Colonic mucosa (tissue), 4 donors: Measurements from ENCODE around the gene GYS1. TPM values are rescaled to one million over a fixed set of nuclear protein-coding genes. Genes with fewer than 3 reads are reported as not detected.

ENCODE experiments used
- DNase-seq: peaks from one replicate; pipeline ENCODE4 v3.0.0-alpha.2; 2020
- H3K27ac ChIP-seq: fragments of 200-600 bp; one replicate; pipeline ENCODE4 v1.8.0; 2021
- H3K27me3 ChIP-seq: fragments of 200-600 bp; one replicate; pipeline ENCODE4 v1.8.0; 2021
- H3K36me3 ChIP-seq: fragments of 200-600 bp; one replicate; pipeline ENCODE4 v1.8.0; 2021
- H3K4me1 ChIP-seq: fragments of 200-600 bp; one replicate; pipeline ENCODE4 v1.8.0; 2021; ENCODE audit warnings: mild to moderate bottlenecking
- H3K4me3 ChIP-seq: fragments of 200-600 bp; one replicate; pipeline ENCODE4 v1.8.0; 2021
- H3K9ac ChIP-seq, 2 donors: one replicate each; pipeline ENCODE4 v1.7.0; 2013; ENCODE audit warnings: control low read depth in 2 of 2, low read depth in 2 of 2, low read length in 2 of 2
- H3K9me3 ChIP-seq: fragments of 200-600 bp; one replicate; pipeline ENCODE4 v1.8.0; 2021
- intact Hi-C: fragments of 100-400 bp; cut with DNase I; formaldehyde crosslinking; loops from one replicate; pipeline ENCODE4 v1.14.1; 2022
- total RNA-seq, 2 donors: library from RNA; stranded (reverse); fragmentation: NEBNext Ultra II Directional in 1 of 2; extraction: Animal tissue kit (Norgen Biotek cat#: 25700) in 1 of 2; gene quantifications; one replicate each; pipeline ENCODE4 v1.2.1, GENCODE V29; 2021
- TF ChIP-seq, protein P1 (sequence below): fragments of 200-600 bp; IDR thresholded peaks from one replicate; pipeline ENCODE4 v1.8.0; 2022; ENCODE audit warnings: antibody characterized with exemption, mild to moderate bottlenecking
- donor health status: healthy.
- donor health status: DM: no; HTN: no; CAD: no.
- donor health status: DM: no; HTN: no; CAD: no.

The GYS1 gene
- total RNA-seq, 2 donors from 2014 or later = 48.8 to 54.7 TPM

DNA sequence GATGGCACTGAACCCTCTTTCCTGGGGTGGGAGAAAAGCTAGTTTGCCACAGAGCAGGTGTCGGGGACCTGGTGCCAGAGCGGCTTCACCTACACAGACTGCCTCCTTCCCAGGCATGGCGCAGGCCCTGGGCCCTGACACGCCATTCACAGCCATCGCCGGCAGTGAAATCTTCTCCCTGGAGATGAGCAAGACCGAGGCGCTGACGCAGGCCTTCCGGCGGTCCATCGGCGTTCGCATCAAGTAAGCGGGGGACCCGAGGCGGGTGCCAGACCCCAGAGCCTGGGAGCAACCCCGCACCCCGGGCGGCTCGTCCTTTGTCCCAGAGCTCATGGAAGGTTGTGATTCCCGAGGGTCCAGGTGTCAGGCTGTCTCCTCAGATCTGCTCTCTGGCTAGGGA is 13.8 kb upstream of the GYS1 start:
- no peaks in the 10 kb centered on the region for H3K9me3 ChIP-seq
- DNase-seq = no peak
- no peak overlapping the region for H3K27ac ChIP-seq
- H3K4me3 ChIP-seq = no peak overlapping the region
- no peaks in the 10 kb centered on the region for H3K4me1 ChIP-seq
- H3K9ac ChIP-seq = no peak overlapping the region
- intact Hi-C loops = no loop called here
- TF ChIP-seq, protein P1, sequence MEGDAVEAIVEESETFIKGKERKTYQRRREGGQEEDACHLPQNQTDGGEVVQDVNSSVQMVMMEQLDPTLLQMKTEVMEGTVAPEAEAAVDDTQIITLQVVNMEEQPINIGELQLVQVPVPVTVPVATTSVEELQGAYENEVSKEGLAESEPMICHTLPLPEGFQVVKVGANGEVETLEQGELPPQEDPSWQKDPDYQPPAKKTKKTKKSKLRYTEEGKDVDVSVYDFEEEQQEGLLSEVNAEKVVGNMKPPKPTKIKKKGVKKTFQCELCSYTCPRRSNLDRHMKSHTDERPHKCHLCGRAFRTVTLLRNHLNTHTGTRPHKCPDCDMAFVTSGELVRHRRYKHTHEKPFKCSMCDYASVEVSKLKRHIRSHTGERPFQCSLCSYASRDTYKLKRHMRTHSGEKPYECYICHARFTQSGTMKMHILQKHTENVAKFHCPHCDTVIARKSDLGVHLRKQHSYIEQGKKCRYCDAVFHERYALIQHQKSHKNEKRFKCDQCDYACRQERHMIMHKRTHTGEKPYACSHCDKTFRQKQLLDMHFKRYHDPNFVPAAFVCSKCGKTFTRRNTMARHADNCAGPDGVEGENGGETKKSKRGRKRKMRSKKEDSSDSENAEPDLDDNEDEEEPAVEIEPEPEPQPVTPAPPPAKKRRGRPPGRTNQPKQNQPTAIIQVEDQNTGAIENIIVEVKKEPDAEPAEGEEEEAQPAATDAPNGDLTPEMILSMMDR = no peak
- no peaks in the 10 kb centered on the region for H3K36me3 ChIP-seq
- H3K27me3 ChIP-seq = no peaks in the 10 kb centered on the region

GRCh38 chr19:49004964-49005614 is 12.0 kb upstream of the GYS1 start:
- intact Hi-C loops = no loop called here
- TF ChIP-seq, protein P1 = no peak
- Histone ChIP-seq H3K36me3 (no peaks in the 10 kb centered on the region), H3K4me3 (no peak overlapping the region), H3K9ac (no peak overlapping the region), H3K9me3 (no peaks in the 10 kb centered on the region), H3K4me1 (no peaks in the 10 kb centered on the region), H3K27me3 (no peaks in the 10 kb centered on the region), H3K27ac (no peak overlapping the region)
- DNase-seq = no peak

- Histone ChIP-seq H3K27me3 (no peaks in the 10 kb centered on the region), H3K9ac (no peak overlapping the region), H3K4me1 (no peaks in the 10 kb centered on the region), H3K4me3 (no peak overlapping the region), H3K9me3 (no peaks in the 10 kb centered on the region), H3K36me3 (no peaks in the 10 kb centered on the region), H3K27ac (no peak overlapping the region)
- no peak for DNase-seq
- TF ChIP-seq, protein P1 = no peak
- intact Hi-C loops = no loop called here
Observed at GRCh38 chr19:49004133-49004532, 11.0 kb upstream of the GYS1 start.

GRCh38 chr19:48999481-49000325 is 6.6 kb upstream of the GYS1 start:
- Histone ChIP-seq H3K4me3 (no peak overlapping the region), H3K9ac (no peak overlapping the region), H3K27ac (no peak overlapping the region), H3K36me3 (no peaks in the 10 kb centered on the region), H3K9me3 (no peaks in the 10 kb centered on the region), H3K4me1 (no peaks in the 10 kb centered on the region), H3K27me3 (no peaks in the 10 kb centered on the region)
- intact Hi-C loops = no loop called here
- TF ChIP-seq, protein P1 = peak; percentile 61
- peak; percentile 66 for DNase-seq

DNA sequence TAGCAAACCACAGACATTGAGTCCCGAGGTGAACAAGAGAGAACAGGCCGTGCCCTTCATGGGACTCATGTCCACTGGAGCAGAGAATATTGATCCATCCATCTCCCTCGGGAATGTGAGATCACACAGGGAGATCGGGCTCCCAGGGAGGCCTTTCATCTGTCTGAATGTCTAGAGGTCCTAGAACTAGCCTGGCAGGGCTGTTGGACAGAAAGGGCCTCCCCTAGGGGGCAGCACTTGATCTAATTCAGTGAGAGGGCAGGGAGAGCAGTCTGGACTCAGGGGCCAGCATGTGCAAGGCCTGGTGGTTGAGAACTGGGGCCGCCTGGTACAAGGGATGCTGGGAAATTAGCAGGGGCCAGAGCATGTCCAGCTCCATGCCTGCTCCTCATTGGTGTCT is 4.9 kb upstream of the GYS1 start:
- TF ChIP-seq, protein P1 = peak; percentile 41
- peak; percentile 76 for DNase-seq
- Histone ChIP-seq H3K4me3 (no peak overlapping the region), H3K9me3 (no peaks in the 10 kb centered on the region), H3K27ac (no peak overlapping the region), H3K36me3 (no peaks in the 10 kb centered on the region), H3K4me1 (no peaks in the 10 kb centered on the region), H3K9ac (no peak overlapping the region), H3K27me3 (no peaks in the 10 kb centered on the region)
- intact Hi-C loops = no loop called here
